NCI-H146 treated with DMSO at 0.1 percent for 48 hours (cell line): ENCODE measurements around the gene TNFRSF6B.
"Not testable (repeated sequence)": the region's sequence is repeated elsewhere in the genome, so short reads cannot be mapped to it uniquely, and the experiment has no call there.

Source experiments
- DNase-seq: peaks from one replicate; lab custom pipeline; 2025; ENCODE audit not compliant: unreplicated experiment; lab: John Stamatoyannopoulos, UW

Gene TNFRSF6B, protein sequence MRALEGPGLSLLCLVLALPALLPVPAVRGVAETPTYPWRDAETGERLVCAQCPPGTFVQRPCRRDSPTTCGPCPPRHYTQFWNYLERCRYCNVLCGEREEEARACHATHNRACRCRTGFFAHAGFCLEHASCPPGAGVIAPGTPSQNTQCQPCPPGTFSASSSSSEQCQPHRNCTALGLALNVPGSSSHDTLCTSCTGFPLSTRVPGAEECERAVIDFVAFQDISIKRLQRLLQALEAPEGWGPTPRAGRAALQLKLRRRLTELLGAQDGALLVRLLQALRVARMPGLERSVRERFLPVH

GRCh38 chr20:63696628-63697356, at the start of gene TNFRSF6B:
TSS of gene TNFRSF6B (plus strand) at chr20:63696652. CDS start at chr20:63696768, 116 bp downstream.
- DNase-seq = no peak

DNA sequence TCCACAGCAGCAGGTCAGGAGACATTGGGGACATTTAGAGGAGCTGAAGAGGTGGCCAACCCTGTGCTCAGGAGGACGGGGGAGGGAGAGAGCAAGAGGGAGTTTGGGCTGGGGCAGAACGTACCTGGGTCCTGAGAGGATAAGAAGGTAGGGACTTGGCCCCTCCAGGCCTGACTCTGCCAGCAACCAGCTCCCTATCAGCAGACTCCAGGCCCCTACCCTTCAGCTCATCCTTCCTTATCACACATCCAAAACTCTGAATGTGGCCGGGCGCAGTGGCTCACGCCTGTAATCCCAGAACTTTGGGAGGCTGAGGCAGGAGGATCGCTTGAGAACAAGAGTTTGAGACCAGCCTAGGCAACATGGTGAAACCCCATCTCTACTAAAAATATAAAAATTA, 48.3 kb upstream of the TNFRSF6B start:
- DNase-seq = no peak

GRCh38 chr20:63648895-63649589, 47.4 kb upstream of the TNFRSF6B start:
- peak; percentile 51 for DNase-seq

DNA sequence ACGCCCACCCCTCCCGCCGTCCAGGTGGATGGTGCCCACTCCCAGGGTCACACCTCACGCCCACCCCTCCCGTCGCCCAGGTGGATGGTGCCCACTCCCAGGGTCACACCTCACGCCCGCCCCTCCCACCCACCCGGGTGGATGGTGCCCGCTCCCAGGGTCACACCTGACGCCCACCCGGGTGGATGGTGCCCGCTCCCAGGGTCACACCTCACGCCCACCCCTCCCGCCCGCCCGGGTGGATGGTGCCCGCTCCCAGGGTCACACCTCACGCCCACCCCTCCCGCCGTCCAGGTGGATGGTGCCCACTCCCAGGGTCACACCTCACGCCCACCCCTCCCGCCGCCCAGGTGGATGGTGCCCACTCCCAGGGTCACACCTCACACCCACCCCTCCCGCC, 46.0 kb upstream of the TNFRSF6B start:
- DNase-seq = not testable (repeated sequence)

DNA sequence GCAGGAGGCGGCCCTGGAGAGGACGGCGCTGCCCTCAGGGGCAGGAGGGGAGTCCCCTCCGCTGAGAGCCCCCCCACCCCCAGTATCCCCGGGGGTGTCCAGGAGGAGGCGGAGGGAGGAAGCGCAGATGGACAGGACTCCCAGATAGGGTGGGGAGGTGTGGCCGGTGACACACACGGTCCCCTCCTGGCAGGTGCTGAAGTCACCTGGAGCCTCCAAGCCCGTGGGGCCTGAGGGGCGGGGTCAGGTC, 44.6 kb upstream of the TNFRSF6B start:
- DNase-seq = no peak

- DNase-seq = peak; percentile 29
Observed at GRCh38 chr20:63652192-63652980, 44.1 kb upstream of the TNFRSF6B start.

GRCh38 chr20:63653041-63653973, 43.1 kb upstream of the TNFRSF6B start, which contains the start of gene STMN3:
TSS of gene STMN3 (minus strand) at chr20:63653424. CDS start at chr20:63653345, 79 bp downstream.
- peak; percentile 85 for DNase-seq

DNA sequence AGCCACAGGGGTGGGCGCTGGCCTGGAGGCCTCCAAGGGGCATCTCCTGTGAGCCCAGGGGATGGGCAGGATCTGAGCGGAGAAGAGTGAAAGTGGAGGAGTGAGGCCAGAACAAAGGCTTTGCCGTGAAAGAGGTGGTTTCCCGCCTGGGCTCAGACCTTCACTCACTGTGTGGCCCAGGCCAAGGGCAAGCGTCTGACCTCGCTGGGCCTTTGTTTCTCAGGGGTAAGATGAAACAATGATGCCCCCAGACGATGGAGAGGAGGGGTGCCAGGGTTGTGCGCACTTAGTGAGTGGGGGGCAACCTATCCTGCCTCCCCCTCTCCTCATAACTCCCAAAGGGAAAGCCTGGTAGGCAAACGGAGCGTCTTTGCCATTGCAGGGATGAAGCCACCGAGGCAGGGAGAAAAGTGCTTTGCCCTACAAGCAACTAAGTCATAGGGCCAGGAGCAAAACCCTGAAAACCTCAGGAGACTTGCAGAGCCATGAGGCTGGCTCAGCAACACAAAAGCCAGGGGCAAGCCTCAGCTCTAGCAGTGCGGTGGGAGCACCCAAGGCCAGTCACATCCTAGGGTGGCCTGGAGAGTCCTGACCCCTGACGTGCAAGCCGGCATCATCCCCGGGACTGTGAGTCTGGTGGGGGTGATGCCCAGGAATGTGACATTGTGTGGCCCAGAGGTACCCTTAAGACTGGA, 42.3 kb upstream of the TNFRSF6B start:
- no peak for DNase-seq

DNA sequence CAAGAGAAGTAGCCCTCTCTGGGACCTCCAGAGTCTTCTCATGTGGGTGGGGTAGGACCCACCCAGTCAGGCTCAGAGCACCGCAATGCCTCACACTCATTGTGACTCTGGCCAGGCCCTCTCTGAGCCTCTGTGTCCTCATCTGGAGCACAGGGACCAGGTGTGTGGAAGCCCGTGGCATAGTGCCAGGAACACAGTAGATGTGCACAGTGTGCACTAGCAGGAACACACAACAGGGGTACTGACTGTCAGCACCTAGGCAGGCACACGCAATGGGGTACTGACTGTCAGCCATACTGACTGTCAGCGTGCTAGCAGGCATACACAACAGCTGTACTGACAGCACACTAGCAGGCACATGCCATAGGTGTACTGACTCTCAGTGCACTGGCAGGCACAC, 41.2 kb upstream of the TNFRSF6B start:
- no peak for DNase-seq

- no peak for DNase-seq
Observed at GRCh38 chr20:63656451-63656850, 40.0 kb upstream of the TNFRSF6B start.

DNA sequence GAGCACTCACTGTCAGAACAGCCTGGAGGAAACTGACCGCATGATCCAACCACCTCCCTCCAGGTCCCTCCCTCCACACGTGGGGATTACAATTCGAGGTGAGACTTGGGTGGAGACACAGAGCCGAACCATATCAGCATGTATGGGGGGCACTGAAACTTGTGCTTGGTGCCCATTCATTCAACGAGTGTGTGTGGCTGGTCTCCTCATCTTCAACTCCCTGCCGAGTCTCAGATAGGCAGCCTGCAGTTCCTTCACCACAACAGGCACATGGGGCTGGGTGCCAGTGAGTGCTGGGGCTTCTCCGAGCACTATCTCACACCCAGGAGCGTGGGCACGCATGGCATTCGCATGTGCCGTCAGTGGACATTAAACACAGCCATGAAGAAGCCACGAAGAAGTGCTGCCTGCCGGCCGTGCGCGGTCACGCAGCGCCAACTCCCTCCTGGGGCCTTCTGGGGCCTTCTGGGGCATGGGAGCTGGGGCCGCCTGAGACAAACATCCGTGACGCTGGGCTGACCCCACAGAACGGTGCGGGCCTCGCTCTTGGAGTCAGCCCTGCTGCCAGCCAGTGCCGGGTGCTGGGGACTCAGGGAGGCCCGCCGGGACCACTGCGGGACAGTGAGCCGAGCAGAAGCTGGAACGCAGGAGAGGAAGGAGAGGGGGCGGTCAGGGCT, 39.1 kb upstream of the TNFRSF6B start:
- no peak for DNase-seq

- DNase-seq = peak; percentile 80
Observed at GRCh38 chr20:63657937-63658748, 38.3 kb upstream of the TNFRSF6B start, which contains the start of gene RTEL1. TSS of gene RTEL1 (plus strand) at chr20:63658312. CDS start at chr20:63659403, 1,091 bp downstream.

DNA sequence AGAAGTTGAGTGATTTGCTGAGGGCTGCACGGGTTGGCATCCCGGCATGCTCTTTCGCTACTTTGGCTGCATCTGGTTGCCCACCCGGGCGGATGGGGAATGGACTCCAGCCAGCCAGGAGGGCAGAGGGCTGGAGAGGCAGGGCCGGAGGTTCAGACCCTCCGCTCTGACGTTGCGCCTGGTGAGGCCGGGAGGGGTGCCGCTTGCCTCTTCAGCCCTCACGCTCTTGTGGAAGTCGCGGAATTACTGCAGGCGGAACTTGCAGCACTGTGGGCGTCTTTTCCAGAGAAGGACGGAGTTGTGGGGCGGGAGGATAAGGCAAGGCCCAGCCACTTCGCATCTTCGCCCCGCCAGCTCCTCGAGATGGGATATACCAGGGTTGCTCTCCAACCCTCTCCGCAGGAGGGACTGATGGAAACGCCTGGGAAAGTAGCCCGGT, 37.7 kb upstream of the TNFRSF6B start:
- peak; percentile 47 for DNase-seq

DNA sequence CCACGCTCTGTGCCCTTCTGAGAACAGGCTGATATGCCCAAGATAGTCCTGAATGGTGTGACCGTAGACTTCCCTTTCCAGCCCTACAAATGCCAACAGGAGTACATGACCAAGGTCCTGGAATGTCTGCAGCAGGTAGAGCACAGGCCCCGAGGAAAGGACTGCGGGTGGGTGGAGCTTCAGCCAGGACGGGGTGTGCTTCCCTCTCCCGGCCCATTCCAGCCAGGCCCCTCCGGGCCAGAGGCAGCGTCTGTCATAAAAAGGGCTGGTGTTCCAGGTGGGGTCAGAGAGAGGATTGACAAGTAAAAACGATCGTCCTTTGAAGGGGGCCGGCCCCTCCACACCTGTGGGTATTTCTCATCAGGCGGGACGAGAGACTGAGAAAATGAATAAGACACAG, 37.1 kb upstream of the TNFRSF6B start:
- DNase-seq = no peak

GRCh38 chr20:63660174-63660573, 36.3 kb upstream of the TNFRSF6B start:
- DNase-seq = not testable (repeated sequence)

GRCh38 chr20:63660622-63661021, 35.8 kb upstream of the TNFRSF6B start:
- DNase-seq = no peak

GRCh38 chr20:63661108-63661507, 35.3 kb upstream of the TNFRSF6B start:
- DNase-seq = no peak
